ENCODE data around the gene TENM3.

The TENM3 gene

DNA sequence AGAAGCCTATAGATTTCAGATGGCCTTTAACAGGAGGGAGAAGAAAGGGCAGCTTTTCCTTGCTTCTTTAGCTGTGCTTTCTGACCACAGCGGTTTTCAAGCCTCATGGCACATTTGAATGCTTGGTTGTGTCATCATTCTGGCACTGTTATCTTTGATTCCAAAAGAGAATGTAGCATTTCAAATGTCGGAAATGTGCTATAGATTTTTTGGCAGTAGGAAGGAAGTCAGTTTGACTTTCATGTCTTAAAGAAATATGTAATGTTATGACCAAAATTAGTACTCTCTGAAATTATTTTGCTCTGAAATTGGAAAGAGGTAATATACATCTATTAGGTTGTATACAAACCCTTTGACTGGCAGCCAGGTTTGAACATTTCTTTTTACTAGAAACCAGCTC is 171.9 kb downstream of the TENM3 start:
- DNase-seq: no peak

DNA sequence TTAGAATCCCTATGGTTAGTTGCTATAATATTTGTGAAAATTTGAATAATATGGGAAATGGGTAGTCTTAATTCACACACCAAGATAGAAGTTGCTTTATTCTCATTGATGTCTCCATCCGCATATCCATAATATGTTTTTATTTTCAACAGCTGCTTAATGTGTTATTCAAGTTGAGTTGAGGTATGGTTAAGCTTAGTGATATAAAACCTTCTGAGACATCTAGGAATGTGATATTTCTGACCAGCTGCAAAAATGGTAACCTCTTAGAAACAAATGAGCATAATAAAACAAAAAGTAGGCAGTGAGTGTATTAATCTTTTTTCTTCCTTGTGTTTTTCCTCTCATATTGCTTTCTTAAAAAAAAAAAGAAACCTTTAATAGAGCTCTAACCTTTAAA is 172.9 kb downstream of the TENM3 start:
- no peak for DNase-seq

DNA sequence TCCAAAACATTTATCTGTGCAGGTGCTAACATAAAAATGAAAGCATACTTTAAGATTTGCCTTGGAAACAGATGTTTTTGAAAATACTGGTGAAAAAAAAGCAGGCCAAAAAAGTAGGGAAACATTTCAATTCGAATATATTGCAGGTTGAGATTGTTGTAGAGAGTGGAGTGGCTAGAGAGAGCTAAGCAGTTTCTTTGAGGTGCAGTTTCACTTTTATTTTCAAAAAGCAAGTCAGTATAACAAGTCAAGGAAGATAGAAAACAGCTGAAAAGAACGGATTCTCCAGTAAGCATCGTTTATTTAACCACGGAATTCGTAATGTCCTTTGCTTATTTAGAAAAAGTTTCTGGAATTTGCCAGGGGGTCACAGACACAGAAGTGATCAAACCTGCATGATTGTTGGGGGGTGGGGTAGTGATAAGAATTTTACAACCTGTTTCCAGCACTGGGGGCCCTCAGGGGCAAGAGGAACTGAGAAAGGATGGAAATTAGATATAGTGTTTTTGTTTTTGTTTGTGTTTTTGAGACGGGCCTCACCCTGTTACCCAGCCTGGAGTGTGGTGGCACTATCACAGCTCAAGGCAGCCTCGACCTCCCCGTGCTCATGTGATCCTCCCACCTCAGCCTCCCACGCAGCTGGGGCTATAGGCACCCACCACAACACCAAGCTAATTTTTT is 175.0 kb downstream of the TENM3 start:
- no peak for DNase-seq

DNA sequence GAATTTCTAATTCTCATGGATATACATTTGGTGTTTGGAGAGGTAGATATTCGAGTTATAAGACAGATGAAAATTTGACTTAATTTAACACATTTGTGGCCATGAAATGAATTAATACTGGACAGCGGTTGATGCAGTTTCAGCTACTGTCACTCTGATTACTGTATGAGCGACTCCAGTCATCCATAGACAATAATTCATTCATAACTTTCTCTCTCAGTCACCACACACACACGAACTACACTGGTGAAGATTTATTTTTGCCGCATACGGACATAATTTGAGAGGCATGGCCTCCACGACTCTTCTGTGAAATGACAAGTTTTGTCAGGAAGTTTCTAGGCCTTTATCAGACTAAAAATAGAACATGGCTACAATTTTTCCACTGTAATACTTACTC is 177.0 kb downstream of the TENM3 start:
- DNase-seq: no peak

DNA sequence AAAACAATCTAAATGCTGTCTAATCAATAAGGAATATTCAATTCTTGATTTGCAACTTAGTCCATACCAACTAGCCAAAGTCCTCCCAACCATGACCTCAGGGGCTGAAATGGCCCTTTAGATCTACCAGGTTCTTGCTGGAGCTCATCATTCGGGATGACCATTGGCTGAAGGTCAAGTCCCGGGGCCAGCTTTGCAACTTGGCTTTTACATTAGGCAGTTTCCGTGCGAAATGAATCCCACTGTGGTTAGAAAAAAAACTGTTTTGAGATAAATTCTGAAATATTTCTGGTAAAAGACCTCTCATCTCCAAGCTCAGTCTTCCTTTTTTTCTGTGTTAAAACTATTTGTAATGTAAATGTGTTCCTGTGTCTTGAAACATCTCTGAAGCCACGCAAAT is 178.6 kb downstream of the TENM3 start:
- no peak for DNase-seq

DNA sequence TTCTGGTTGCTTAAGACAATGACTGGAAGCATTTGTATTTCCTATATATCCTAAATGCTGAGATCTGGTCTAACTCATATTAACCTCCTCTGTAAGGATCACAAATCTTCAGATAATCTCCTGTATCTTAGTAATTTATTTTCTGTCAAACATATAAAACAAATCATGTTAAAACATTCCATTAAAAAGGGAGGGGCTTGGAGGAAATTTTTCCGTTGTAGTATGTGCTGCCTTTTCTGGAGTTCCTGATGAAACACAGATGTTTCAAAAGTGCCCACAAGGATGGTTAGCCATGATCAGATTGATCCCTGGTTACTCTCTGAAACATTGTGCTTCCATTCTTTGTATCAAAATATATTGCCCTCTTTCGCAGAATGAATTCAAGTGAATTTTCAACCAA is 182.1 kb downstream of the TENM3 start:
- no peak for DNase-seq

DNA sequence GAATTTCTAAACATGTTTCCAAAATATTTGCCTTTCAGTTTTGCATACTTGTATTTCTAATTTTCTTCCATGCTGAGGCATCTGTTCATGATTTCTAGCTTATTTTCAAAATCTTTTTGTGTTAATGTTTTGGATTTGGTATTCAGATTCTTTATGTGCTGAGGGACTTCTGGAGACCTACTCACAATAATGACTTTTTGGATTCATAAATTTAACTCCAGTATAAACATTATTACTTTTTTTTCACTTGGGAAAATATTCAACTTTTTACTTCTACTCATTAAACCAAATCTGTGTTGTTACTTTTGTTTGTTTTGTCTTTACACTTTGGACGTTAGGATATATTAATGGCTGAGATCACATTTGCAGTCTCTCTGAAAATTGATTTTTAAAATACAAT is 183.7 kb downstream of the TENM3 start:
- no peak for DNase-seq

DNA sequence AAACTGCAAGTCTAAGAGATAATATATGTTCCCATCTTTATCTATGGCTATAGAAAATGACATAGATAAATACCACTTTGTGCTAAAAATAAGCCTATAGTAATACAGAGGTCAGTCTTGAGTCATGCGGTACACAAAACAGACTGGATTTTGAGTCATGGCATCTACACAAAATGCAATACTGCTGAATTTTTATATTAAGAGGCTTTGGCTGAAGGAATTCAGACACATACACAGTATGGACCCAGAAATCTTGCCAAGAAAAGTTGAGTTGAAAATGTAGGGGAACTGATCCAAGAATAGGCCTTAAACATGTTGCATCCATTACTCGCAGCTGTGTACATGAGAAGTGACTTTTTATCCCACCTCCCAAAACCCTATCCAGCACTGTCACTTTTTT is 184.4 kb downstream of the TENM3 start:
- DNase-seq: no peak

DNA sequence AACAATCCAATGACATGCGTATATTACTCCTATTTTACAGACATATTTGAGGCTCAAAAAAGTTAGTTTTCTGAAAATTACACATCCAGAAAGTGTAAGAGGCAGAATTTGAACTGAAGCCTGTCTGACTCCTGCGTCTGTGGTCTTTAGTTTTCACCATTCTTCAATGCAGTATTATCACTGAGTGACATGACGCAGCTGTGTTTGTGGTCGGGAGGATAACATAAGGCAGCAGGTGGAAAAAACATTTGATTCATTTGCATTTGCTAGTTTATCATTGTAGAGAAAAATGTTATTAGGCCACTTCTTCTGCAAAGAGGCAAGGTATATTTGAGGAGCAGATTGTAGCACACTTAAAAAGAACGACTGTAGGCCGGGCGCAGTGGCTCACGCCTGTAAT is 186.7 kb downstream of the TENM3 start:
- DNase-seq: no peak

DNA sequence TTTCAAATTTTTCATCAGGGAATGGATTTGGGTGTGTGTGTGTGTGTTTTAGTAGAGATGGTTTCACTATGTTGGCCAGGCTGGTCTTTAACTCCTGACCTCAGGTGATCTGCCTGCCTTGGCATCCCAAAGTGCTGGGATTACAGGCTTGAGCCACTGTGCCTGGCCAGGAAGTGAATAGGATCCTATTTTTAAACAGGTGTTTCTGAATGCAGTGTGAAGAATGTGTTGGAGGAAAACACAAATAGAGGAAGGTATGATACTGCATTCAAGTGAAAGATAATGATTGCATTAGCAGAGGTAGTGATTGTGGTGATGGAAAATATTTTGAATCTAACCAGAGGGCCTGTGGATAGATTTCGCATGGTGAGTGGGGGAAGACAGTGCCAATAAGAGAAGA is 189.6 kb downstream of the TENM3 start:
- no peak for DNase-seq

DNA sequence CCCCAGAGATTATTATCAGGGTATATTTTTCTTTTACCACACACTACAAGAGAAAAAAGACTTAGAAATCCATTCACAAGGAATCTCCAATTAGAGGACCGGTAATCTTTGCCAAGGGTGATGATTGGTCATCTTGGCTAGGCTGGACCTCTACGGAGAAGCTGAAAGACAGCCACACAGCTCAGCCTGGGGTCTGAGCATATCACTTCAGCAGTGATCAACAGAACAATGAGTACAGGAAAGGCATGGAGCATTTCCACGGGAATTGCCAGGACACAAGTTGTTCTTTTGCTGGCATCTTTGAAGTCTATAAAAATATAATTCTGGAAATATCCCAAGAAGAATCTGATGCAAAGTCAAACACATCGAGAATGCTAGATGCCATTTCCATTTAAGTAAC is 191.5 kb downstream of the TENM3 start:
- DNase-seq: no peak

DNA sequence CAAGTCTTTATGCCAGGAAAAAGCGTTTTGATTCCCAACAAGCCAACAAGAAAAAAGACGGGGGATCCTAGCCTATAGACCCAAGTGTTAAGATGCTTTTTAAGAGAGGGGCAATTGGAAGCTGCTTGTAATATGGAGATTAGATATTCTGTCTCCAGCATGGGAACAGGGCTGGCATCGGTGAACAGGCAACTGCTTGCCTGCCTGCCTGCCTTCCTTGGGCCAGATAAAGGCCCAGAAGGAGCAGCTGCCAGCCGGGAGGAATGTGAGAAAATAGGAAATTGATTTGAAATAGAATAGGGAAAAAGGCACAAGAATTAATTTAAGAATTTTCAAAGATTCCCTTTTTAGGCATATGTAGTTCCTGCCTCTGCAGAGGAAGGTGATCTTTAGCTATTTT is 192.2 kb downstream of the TENM3 start:
- no peak for DNase-seq

DNA sequence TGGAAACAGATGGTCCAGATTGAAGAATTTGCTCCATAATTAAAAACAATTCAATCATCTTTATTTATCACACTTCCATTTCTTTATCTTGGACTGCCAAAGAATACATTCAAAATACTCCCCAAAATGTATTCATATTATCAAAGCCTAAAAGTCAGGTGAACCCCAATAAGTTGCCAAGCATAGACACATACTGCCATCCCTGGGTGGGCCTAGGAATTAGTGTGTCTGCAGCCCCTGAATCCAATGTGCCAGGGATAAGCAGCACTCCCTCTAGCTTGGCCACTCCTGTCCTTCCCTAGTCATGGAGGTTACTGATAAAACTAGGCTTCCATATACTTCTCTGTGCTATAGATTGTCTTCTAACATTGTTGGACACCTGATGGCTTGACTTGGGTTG is 199.9 kb downstream of the TENM3 start:
- no peak for DNase-seq

DNA sequence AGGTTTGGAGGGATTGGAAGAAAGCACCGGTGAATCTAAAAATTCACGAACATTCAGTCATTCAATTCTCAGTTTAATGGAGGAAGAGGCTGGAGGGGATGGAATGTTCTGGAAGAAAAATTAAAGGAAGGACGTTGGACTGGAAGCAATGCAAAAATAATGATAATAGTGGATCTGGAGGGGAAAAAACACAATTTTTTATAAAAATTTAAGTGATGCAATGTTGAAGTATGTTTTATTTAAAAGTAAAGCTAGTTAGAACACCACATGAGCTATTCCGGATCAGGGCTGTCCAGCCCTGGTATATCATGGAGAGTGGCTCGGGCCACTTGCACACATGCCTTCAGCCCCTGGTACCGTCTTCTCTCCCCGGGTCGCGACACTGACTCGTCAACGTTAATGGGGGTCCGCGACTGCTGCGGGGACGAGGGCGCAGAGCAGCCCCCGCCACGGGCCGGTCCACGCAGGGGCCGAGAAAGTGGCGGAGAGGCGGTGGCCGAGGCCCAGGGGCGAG is 204.6 kb downstream of the TENM3 start:
- no peak for DNase-seq

DNA sequence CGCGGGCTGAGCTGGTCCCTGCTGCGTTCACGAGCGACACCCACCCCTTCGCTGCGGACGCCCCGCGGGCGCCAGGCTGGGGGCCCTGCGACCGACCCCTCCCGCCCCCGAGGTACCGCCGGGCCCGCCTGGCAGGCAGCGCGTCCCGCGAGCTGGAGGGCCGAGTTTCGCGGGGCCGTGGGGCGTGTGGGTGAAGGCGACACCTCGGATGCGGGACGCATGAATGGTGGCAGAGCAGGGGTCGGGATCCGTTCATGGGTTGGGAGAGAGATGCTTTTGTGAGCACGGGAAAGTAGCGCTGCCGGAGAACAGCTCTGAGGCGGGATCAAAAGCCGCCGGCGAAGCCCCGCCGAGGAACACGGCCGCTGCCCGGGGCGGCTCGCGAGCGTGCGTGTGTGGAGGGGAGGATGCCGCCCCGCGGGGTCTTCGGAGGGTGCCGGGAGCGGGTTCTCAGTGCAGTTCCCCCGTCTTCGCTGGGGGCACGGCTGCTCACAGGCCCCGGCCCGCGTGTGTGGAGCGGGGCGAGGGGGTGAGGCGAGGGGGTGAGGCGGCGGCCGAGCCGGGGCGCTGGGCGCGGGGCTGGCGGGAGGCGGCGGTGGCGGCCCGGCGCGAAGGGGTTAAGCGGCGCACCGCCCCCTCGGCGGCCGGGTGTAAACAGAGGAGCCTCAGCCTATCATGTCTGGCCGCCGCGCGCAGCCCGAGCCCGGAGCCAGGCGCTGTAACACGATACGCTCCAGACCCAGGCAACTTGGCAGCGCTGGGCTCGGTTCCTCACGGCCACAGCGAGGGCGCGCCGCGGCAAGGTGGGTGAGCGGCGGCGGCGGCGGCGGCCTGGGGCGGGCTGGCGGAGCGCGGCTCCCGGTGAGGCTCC is 205.3 kb downstream of the TENM3 start:
- DNase-seq: peak; percentile 10

DNA sequence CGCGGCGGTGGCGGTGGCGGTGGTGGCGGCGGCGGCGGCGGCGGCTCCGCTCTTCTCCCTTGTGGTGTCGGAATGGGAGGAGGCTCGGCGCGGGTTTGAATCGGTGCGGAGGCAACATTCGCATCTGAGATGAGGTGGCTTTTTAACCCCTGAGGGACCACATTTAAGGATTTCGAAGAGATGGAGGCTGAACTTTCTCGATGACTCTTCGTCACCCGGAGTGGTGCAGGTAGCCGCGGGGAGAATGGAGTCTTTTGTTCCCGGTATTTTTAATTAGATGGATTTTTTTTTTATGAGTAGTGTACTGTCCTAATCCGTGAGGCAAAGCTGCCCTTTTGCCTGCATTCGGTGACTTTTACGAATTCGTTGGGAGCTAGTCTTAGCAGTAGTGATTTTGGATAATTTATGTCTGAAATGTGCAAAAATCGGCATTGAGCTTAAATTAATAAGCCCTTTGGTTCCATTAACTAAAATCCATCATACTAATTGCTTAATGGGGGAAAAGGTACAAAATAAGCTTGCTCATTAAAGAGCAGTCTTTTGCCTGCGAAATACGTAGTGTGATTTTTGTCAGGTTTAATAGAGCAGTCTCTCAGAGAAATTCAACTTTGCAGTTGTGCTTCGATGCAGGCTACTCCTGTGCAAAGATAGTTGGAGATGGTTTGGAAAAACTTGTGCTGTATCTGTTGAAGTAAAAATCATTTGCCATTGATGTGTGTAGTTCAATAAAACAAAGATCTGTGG is 206.2 kb downstream of the TENM3 start:
- no peak for DNase-seq

DNA sequence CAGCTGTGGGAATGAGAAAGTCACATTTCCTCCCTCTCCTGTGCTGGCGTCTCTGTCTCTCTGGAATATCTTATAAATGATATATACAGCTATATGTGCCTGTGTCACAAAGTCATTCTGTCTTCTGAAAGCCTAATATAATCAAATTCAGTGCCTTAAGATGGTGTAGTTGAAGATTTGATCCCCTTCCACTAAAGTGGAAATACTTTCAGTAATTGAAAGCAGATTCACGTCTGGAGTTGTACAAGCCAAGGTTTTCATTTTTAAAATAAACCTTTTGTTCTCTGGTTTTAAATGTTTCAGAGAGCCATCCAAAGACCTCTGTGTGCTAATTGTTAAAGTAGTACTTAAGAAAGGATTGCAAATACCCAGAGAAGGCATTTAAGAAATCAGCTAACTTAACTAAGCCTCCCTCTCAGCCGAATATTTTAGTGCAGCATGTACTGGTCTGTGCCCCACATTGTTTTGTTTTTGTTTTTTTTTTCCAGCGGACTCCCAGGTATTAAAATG is 206.8 kb downstream of the TENM3 start:
- no peak for DNase-seq

DNA sequence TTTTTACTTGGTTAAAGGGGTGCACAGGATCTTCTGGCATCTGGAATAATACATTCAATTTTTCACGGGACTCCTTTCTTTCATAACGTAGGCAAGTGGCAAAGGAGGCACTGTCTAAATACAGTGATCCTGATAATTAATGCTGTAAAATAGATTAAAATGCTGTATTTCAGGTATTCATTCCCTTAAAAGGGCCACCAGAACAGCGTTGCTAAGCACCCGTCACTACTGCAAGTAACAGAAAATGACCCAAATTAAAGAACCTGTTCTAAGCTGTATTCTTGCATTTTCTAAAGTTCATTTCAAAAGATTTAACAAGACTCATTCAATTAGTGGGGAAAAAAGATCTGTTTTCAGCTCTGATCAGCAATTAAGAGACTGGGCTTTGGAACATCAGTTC is 208.2 kb downstream of the TENM3 start:
- no peak for DNase-seq

DNA sequence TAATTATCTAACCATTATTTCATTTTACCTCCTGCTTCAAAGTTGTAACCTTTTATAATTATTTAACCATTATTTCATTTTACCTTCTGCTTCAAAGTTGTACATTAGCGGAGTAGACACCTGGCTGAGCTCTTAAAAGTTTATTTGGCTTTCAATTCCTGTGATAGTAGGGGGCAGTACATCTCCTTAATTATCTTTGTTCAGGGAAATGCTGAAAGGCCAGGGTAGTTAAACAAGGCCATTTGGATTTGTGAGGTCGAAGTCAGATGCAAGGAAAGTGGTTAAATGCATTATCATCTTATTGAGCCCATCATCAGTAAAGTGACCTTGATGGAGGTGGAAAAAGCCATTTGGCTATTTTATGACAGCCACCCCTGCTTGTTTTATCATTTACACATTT is 210.6 kb downstream of the TENM3 start:
- DNase-seq: no peak

DNA sequence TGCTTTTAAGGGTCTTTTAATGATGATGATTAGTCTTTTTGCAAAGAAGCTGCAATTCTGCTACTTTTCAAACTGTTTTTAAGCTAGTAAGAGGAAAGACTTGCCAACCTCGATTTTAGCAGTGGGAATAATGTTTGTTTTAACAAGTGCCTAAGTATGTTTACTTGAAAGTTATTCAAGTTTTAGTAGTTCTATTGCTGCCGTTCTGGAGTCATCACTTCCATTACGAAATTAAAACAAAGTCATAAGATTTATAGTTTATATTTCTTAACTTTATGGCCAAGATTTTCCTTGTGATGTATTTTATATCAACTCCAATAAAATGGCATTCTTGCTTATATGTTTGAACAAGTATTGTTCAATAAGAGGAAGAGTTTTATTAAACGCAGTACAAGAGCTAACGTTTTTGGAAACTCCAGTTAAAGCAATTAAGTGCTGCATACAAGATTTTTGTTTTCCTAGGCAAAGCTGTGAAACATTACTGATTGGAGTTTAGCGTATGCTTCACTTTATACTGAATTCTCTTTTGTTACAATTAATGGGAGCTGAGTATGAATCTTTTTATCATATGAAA is 211.3 kb downstream of the TENM3 start:
- no peak for DNase-seq

DNA sequence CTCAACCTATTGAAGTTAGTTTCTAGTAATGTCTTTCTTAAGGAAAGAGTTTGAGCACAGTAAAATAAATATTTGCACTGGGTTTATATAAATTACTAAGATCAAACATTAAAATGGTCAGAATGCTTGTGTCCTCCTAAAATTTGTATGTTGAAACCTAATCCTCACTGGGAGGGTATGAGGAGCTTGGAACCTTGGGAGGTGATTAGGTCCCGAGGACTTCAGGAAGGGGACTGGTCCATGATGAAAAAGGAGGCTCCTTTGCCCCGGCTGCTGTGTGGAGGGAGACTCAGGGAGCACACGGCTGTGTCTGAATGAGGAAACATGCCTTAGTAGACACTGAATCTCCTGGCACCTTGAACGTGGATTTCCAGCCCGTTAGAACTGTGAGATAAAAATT is 221.9 kb downstream of the TENM3 start:
- no peak for DNase-seq

DNA sequence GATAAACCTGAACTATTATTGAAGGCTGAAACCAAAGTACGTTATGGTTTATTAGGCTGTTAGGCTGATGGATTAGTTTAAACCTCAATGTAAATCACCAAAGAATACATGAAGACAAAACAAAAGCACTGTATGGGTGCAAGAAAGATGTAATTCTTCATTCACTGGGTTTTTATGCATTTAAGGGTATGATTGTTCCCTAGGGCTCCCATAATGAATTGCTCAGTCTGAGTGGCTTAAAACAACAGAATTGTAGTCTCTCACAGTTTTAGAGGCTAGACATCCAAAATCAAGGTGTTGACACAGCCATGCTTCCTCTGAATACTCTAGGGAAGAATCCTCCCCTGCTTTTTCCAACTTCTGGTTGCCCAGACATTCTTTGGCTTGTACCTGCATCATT is 222.8 kb downstream of the TENM3 start:
- DNase-seq: no peak

DNA sequence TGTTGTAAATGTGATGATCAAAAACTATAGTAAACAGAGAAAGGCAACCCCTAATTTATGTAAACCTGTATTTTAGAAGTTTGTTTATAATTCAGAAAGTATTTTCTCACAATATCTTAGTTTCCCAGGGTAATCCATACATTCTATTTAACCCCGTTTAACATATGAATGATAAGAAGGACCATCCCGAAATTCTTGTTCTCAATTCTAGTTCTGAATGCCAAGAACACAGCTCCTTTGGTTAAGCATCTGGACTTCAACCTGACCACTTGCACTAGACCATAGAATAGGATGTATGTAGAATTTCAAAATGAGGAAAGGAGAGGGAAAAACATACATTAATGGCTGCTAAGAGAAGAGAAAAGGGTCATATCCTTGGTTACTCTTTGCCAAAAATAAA is 227.0 kb downstream of the TENM3 start:
- no peak for DNase-seq
